IMR-90 (cell line): ENCODE results near the gene SRPK1. TPM values are rescaled to one million over a fixed set of nuclear protein-coding genes. Genes with fewer than 3 reads are reported as not detected.
"Not testable (repeated sequence)": the region's sequence is repeated elsewhere in the genome, so short reads cannot be mapped to it uniquely, and the experiment has no call there.

Source experiments
- ATAC-seq: fragments of 200-7000 bp; cut with Tn5 transposase; 2 replicates; pipeline ENCODE4 v1.9.1; 2020; ENCODE audit warnings: low read depth, mild to moderate bottlenecking, moderate library complexity
- BruUV-seq: library from RNA; stranded (reverse); fragments of 400-500 nt; replicated peaks from 2 replicates; lab custom pipeline; 2021; lab: Mats Ljungman, UMichigan
- CTCF ChIA-PET: fragments of 300-600 bp; formaldehyde crosslinking; extraction: SDS; loops from one replicate; lab custom pipeline; 2021; ENCODE audit warnings: antibody characterized with exemption; lab: Yijun Ruan, JAX
- POLR2A ChIA-PET: fragments of 300-600 bp; sonication (Branson Sonifier 250); formaldehyde crosslinking; loops from one replicate; lab custom pipeline; 2022; ENCODE audit warnings: antibody characterized with exemption; ENCODE audit not compliant: unreplicated experiment; lab: Charles Lee
- DNase-seq: peaks from one replicate; pipeline ENCODE4 v3.0.0; 2013
- H2AFZ ChIP-seq: replicated peaks from 2 replicates; pipeline ENCODE3; 2013; ENCODE audit warnings: low read length, mild to moderate bottlenecking; ENCODE audit not compliant: poor library complexity
- H2AK5ac ChIP-seq: 2 replicates; pipeline ENCODE4 v1.6.1; 2013; ENCODE audit warnings: low read depth, low read length, inconsistent platforms
- H2AK9ac ChIP-seq: replicated peaks from 2 replicates; pipeline ENCODE3; 2013; ENCODE audit warnings: mild to moderate bottlenecking, low read depth, low read length, moderate library complexity; ENCODE audit not compliant: poor library complexity
- H2BK120ac ChIP-seq: 2 replicates; pipeline ENCODE4 v1.6.1; 2013; ENCODE audit warnings: low read depth, low read length, inconsistent platforms
- H2BK15ac ChIP-seq: 3 replicates; pipeline ENCODE4 v1.6.1; 2013; ENCODE audit warnings: low read depth, low read length, inconsistent platforms
- H2BK20ac ChIP-seq: 2 replicates; pipeline ENCODE4 v1.6.1; 2013; ENCODE audit warnings: low read depth, mild to moderate bottlenecking, inconsistent platforms, low read length, moderate library complexity
- H2BK5ac ChIP-seq: 2 replicates; pipeline ENCODE4 v1.6.1; 2013; ENCODE audit warnings: mild to moderate bottlenecking, low read depth, low read length, inconsistent platforms; ENCODE audit not compliant: poor library complexity, severe bottlenecking
- H3K14ac ChIP-seq: replicated peaks from 2 replicates; pipeline ENCODE4 v1.6.1; 2013; ENCODE audit warnings: low read depth, low read length, inconsistent platforms
- H3K18ac ChIP-seq: 2 replicates; pipeline ENCODE4 v1.6.1; 2013; ENCODE audit warnings: low read depth, low read length, control low read depth
- H3K23ac ChIP-seq: 2 replicates; pipeline ENCODE4 v1.6.1; 2013; ENCODE audit warnings: low read depth, low read length, inconsistent platforms
- H3K27ac ChIP-seq: 2 replicates; pipeline ENCODE4 v1.5.1; 2013; ENCODE audit warnings: mild to moderate bottlenecking, control low read depth, low read length; ENCODE audit not compliant: insufficient read depth
- H3K27me3 ChIP-seq: 2 replicates; pipeline ENCODE4 v1.6.1; 2013; ENCODE audit warnings: low read length; ENCODE audit not compliant: control insufficient read depth, insufficient read depth
- H3K36me3 ChIP-seq: 2 replicates; pipeline ENCODE4 v1.6.1; 2013; ENCODE audit warnings: low read length, mixed read lengths; ENCODE audit not compliant: control insufficient read depth, insufficient read depth
- H3K4ac ChIP-seq: 2 replicates; pipeline ENCODE4 v1.6.1; 2013; ENCODE audit warnings: low read depth, low read length, inconsistent platforms
- H3K4me1 ChIP-seq: 2 replicates; pipeline ENCODE4 v1.6.1; 2013; ENCODE audit warnings: low read length, mixed read lengths; ENCODE audit not compliant: control insufficient read depth, insufficient read depth
- H3K4me2 ChIP-seq: 2 replicates; pipeline ENCODE4 v1.6.1; 2013; ENCODE audit warnings: low read depth, mild to moderate bottlenecking, control low read depth, low read length, moderate library complexity
- H3K4me3 ChIP-seq: 2 replicates; pipeline ENCODE4 v1.5.1; 2013; ENCODE audit warnings: low read depth, mild to moderate bottlenecking, control low read depth, low read length, moderate library complexity; ENCODE audit not compliant: insufficient read depth
- H3K56ac ChIP-seq: 2 replicates; pipeline ENCODE4 v1.6.1; 2013; ENCODE audit warnings: low read length, inconsistent platforms; ENCODE audit not compliant: insufficient read depth; ENCODE audit errors: extremely low read depth
- H3K79me1 ChIP-seq, 2 experiments: 2 replicates each; pipeline ENCODE4 v1.6.1; 2013; ENCODE audit warnings: low read length in 2 of 2, inconsistent platforms in 1 of 2, low read depth in 1 of 2
- H3K9ac ChIP-seq: 2 replicates; pipeline ENCODE4 v1.6.1; 2013; ENCODE audit warnings: low read depth, low read length, control low read depth
- H3K9me1 ChIP-seq: 2 replicates; pipeline ENCODE4 v1.6.1; 2013; ENCODE audit warnings: low read length, inconsistent platforms; ENCODE audit not compliant: insufficient read depth
- H3K9me3 ChIP-seq: 2 replicates; pipeline ENCODE4 v1.6.1; 2013; ENCODE audit warnings: low read length; ENCODE audit not compliant: control insufficient read depth, insufficient read depth
- H4K20me1 ChIP-seq: 2 replicates; pipeline ENCODE4 v1.6.1; 2013; ENCODE audit warnings: low read length, inconsistent platforms; ENCODE audit not compliant: insufficient read depth
- H4K5ac ChIP-seq: 2 replicates; pipeline ENCODE4 v1.6.1; 2013; ENCODE audit warnings: mild to moderate bottlenecking, low read depth, low read length, control low read depth
- H4K8ac ChIP-seq, 2 experiments: 2 replicates each; pipeline ENCODE4 v1.6.1; 2013; ENCODE audit warnings: low read depth in 2 of 2, low read length in 2 of 2, control low read depth in 1 of 2, inconsistent platforms in 1 of 2
- H4K91ac ChIP-seq: 2 replicates; pipeline ENCODE4 v1.6.1; 2013; ENCODE audit warnings: low read depth, low read length, inconsistent platforms; ENCODE audit not compliant: insufficient read depth
- WGBS, 2 experiments: methylation state at CpG; one replicate each; pipeline versions ENCODE4 v1.1.5 to v1.1.7; 2013; ENCODE audit warnings: missing lambda C conversion rate in 2 of 2; ENCODE audit not compliant: insufficient read length in 1 of 2; ENCODE audit errors: extremely low coverage in 2 of 2; 5-methylcytosine and 5-hydroxymethylcytosine counted together
- dilution Hi-C: fragments of 300-500 bp; cut with HindIII; formaldehyde crosslinking; loops from one replicate; pipeline ENCODE4 v1.14.3; 2018; ENCODE audit warnings: low sequenced_read_pairs; ENCODE audit not compliant: unreplicated experiment
- in situ Hi-C: fragments of 300-500 bp; cut with MboI; formaldehyde crosslinking; loops from 3 replicates; pipeline ENCODE4 v1.14.3; 2019; ENCODE audit warnings: low sequenced_read_pairs, inconsistent platforms, mixed read lengths
- intact Hi-C: fragments of 100-400 bp; cut with micrococcal nuclease; formaldehyde crosslinking; loops from 2 replicates; pipeline ENCODE4 v1.10.0; 2022
- polyA plus RNA-seq, 3 experiments: library from polyadenylated mRNA; depleted of rRNA; stranded (reverse); fragments of >200 nt; gene quantifications; 2 replicates each; pipeline ENCODE4 v1.2.3, GENCODE V29; 2012; ENCODE audit warnings: low replicate concordance in 1 of 3
- total RNA-seq: library from RNA; depleted of rRNA; stranded (reverse); fragments of >200 nt; gene quantifications from 2 replicates; pipeline ENCODE4 v1.2.3, GENCODE V29; 2012

SRPK1 gene
- total and polyA plus RNA-seq, 2 of the 4 experiments (the other 2 are of a cell fraction): 22.5 to 44.6 TPM

- H2BK120ac ChIP-seq, H2AK9ac ChIP-seq, dilution Hi-C loops, H3K9me3 ChIP-seq, POLR2A ChIA-PET, H4K91ac ChIP-seq, H4K20me1 ChIP-seq, intact Hi-C loops, H3K4me1 ChIP-seq, H3K4ac ChIP-seq, BruUV-seq, in situ Hi-C loops, H3K27ac ChIP-seq, H4K8ac ChIP-seq, H3K27me3 ChIP-seq, H2BK20ac ChIP-seq, H3K18ac ChIP-seq, H3K56ac ChIP-seq, H3K23ac ChIP-seq, DNase-seq, H3K79me1 ChIP-seq, H3K36me3 ChIP-seq, H2BK5ac ChIP-seq, H3K4me3 ChIP-seq, H3K4me2 ChIP-seq, H2AFZ ChIP-seq, H2BK15ac ChIP-seq, H2AK5ac ChIP-seq, H3K9me1 ChIP-seq, H3K14ac ChIP-seq, CTCF ChIA-PET, H3K9ac ChIP-seq, H4K5ac ChIP-seq, ATAC-seq: not testable (repeated sequence)
- WGBS, 2 experiments: no CpG with 5 or more reads among the region's 2 CpGs
These were observed 19.1 kb upstream of the SRPK1 start for GRCh38 chr6:35940014-35940413.

- H3K18ac ChIP-seq, H3K14ac ChIP-seq, POLR2A ChIA-PET, H2BK15ac ChIP-seq, CTCF ChIA-PET, H3K9ac ChIP-seq, H3K4me2 ChIP-seq, H3K36me3 ChIP-seq, H4K20me1 ChIP-seq, H4K91ac ChIP-seq, in situ Hi-C loops, H3K27ac ChIP-seq, H3K9me3 ChIP-seq, H3K23ac ChIP-seq, H3K4ac ChIP-seq, H2AFZ ChIP-seq, H2BK5ac ChIP-seq, H3K27me3 ChIP-seq, H2AK9ac ChIP-seq, H3K56ac ChIP-seq, H2AK5ac ChIP-seq, ATAC-seq, H4K8ac ChIP-seq, H3K9me1 ChIP-seq, H3K79me1 ChIP-seq, BruUV-seq, H2BK120ac ChIP-seq, intact Hi-C loops, H3K4me3 ChIP-seq, H4K5ac ChIP-seq, DNase-seq, H2BK20ac ChIP-seq, H3K4me1 ChIP-seq, dilution Hi-C loops: not testable (repeated sequence)
- no CpG with 5 or more reads among the region's 5 CpGs for WGBS, 2 experiments
These were observed 18.4 kb upstream of the SRPK1 start for GRCh38 chr6:35939259-35939658.
